ENCODE data around the gene GBX1. TPM values are rescaled to one million over a fixed set of nuclear protein-coding genes. Genes with fewer than 3 reads are reported as not detected.
A peak's percentile ranks its signal among the peaks of the same experiment; 100 is the strongest.

The GBX1 gene
- total and polyA plus RNA-seq, 7 donors, result 0.07 to 1.9 (median 0.65) TPM; not detected in 1

- H3K27ac ChIP-seq, result no peak overlapping the region
- 40 to 53% (median 45%) methylated on average over 27 to 30 of the region's 30 CpGs for WGBS, 3 donors
- peaks cover 0 to 12% (median 3%) of the 10 kb centered on the region in 3 donors for H3K27me3 ChIP-seq (ENCODE audit: insufficient read depth in 3 of 3, low read length in 2 of 3)
- ATAC-seq, result no peak
- no peaks in the 10 kb centered on the region for H3K4me1 ChIP-seq
- no peak for TF ChIP-seq CTCF (IDR thresholded peaks at IDR 0.05)
- DNase-seq, result peak in 1 of 2 donors; percentile 41
- no peaks in the 10 kb centered on the region for H3K9me3 ChIP-seq
- intact Hi-C loops (cut with DNase I), result loop anchor here in 1 of 2 donors (10.0 kb wide), 1 partner anchor 106 kb away; no protein-coding TSS in a partner anchor
- H3K4me3 ChIP-seq, result no peak overlapping the region
- H3K36me3 ChIP-seq (ENCODE audit: insufficient read depth in 1 of 2, low read depth in 1 of 2), result no peaks in the 10 kb centered on the region
These were observed 31.7 kb upstream of the GBX1 start for GRCh38 chr7:151198945-151199848.

GRCh38 chr7:151197932-151198331 lies 30.4 kb upstream of the GBX1 start:
- DNase-seq, result no peak
- no peaks in the 10 kb centered on the region for H3K4me1 ChIP-seq
- H3K9me3 ChIP-seq, result no peaks in the 10 kb centered on the region
- TF ChIP-seq CTCF (IDR thresholded peaks at IDR 0.05), result no peak
- no peak for ATAC-seq
- peaks cover 0 to 10% (median 0%) of the 10 kb centered on the region in 3 donors for H3K27me3 ChIP-seq (ENCODE audit: insufficient read depth in 3 of 3, low read length in 2 of 3)
- H3K27ac ChIP-seq, result no peak overlapping the region
- no peak overlapping the region for H3K4me3 ChIP-seq
- intact Hi-C loops (cut with DNase I), result loop anchor here in 1 of 2 donors (10.0 kb wide), 1 partner anchor 107 kb away; no protein-coding TSS in a partner anchor
- no peaks in the 10 kb centered on the region for H3K36me3 ChIP-seq (ENCODE audit: insufficient read depth in 1 of 2, low read depth in 1 of 2)

- intact Hi-C loops (cut with DNase I), result loop anchor here in 1 of 2 donors (10.0 kb wide), 1 partner anchor 109 kb away; no protein-coding TSS in a partner anchor
- no peak for ATAC-seq
- Histone ChIP-seq H3K27me3 (ENCODE audit: insufficient read depth in 3 of 3, low read length in 2 of 3) (peaks cover 0 to 7% (median 0%) of the 10 kb centered on the region in 3 donors), H3K4me1 (peaks cover 3% of the 10 kb centered on the region), H3K36me3 (ENCODE audit: insufficient read depth in 1 of 2, low read depth in 1 of 2) (no peaks in the 10 kb centered on the region), H3K9me3 (no peaks in the 10 kb centered on the region), H3K4me3 (no peak overlapping the region), H3K27ac (no peak overlapping the region)
- no peak for DNase-seq
- 46 to 61% (median 49%) methylated on average over 17 to 19 of the region's 19 CpGs for WGBS, 3 donors
- TF ChIP-seq CTCF (IDR thresholded peaks at IDR 0.05), result no peak
These were observed 28.3 kb upstream of the GBX1 start for GRCh38 chr7:151195616-151196450.

GRCh38 chr7:151194188-151194587 lies 26.7 kb upstream of the GBX1 start:
- DNase-seq (no peak), ATAC-seq (no peak)
- peaks cover 3% of the 10 kb centered on the region for H3K4me1 ChIP-seq
- no peak for TF ChIP-seq CTCF (IDR thresholded peaks at IDR 0.05)
- 76 to 89% (median 78%) methylated on average over 7 of the region's 7 CpGs for WGBS, 3 donors
- peaks cover 0 to 5% (median 0%) of the 10 kb centered on the region in 3 donors for H3K27me3 ChIP-seq (ENCODE audit: insufficient read depth in 3 of 3, low read length in 2 of 3)
- H3K4me3 ChIP-seq, result no peak overlapping the region
- H3K36me3 ChIP-seq (ENCODE audit: insufficient read depth in 1 of 2, low read depth in 1 of 2), result no peaks in the 10 kb centered on the region
- intact Hi-C loops (cut with DNase I), result loop anchor here (5.0 to 10.0 kb wide), 4 partner anchors 33 to 111 kb away; partner anchors contain the start of gene ABCF2 (in 1 of the 2)
- no peak overlapping the region for H3K27ac ChIP-seq
- H3K9me3 ChIP-seq, result no peaks in the 10 kb centered on the region

Data from psoas muscle (tissue), 8 donors.